Smooth muscle cell (in vitro differentiated cells): ENCODE data around the gene AMELX. TPM values are rescaled to one million over a fixed set of nuclear protein-coding genes. Genes with fewer than 3 reads are reported as not detected.

Source experiments
- DNase-seq: peaks from one replicate; lab custom pipeline; 2025; ENCODE audit not compliant: unreplicated experiment; lab: John Stamatoyannopoulos, UW
- H2AFZ ChIP-seq: fragments of 200-600 bp; sonication (generic); 2 replicates; pipeline ENCODE4 v1.6.0; 2016; ENCODE audit warnings: antibody characterized with exemption, low read depth, mild to moderate bottlenecking
- H3F3A ChIP-seq: fragments of 200-600 bp; sonication (generic); 2 replicates; pipeline ENCODE4 v1.6.0; 2017; ENCODE audit warnings: antibody characterized with exemption, low read depth
- H3K27ac ChIP-seq: fragments of 200-600 bp; sonication (generic); 2 replicates; pipeline ENCODE4 v1.5.1; 2016; ENCODE audit warnings: low read depth, mild to moderate bottlenecking
- H3K27me3 ChIP-seq: fragments of 200-600 bp; sonication (generic); 2 replicates; pipeline ENCODE4 v1.6.1; 2016; ENCODE audit warnings: low read depth, mild to moderate bottlenecking
- H3K36me3 ChIP-seq: fragments of 200-600 bp; sonication (generic); 2 replicates; pipeline ENCODE4 v1.5.1; 2016; ENCODE audit warnings: low read depth
- H3K4me1 ChIP-seq: fragments of 200-600 bp; sonication (generic); 2 replicates; pipeline ENCODE4 v1.5.1; 2016; ENCODE audit warnings: low read depth
- H3K4me2 ChIP-seq: fragments of 200-600 bp; sonication (generic); 2 replicates; pipeline ENCODE4 v1.6.0; 2016; ENCODE audit warnings: mild to moderate bottlenecking
- H3K4me3 ChIP-seq: fragments of 200-600 bp; sonication (generic); 2 replicates; pipeline ENCODE4 v1.5.1; 2016; ENCODE audit warnings: mild to moderate bottlenecking
- H3K79me2 ChIP-seq: fragments of 200-600 bp; sonication (generic); 2 replicates; pipeline ENCODE4 v1.6.0; 2016; ENCODE audit warnings: low read depth, mild to moderate bottlenecking
- H3K9ac ChIP-seq: fragments of 200-600 bp; sonication (generic); 2 replicates; pipeline ENCODE4 v1.6.0; 2016; ENCODE audit warnings: low read depth
- H3K9me3 ChIP-seq: fragments of 200-600 bp; sonication (generic); replicated peaks from 2 replicates; pipeline ENCODE4 v1.5.1; 2016; ENCODE audit warnings: low read depth
- H4K20me1 ChIP-seq: fragments of 200-600 bp; sonication (generic); 2 replicates; pipeline ENCODE4 v1.6.0; 2016; ENCODE audit warnings: low read depth
- WGBS: methylation state at CpG from one replicate; pipeline ENCODE4 v1.1.7; 2016; ENCODE audit warnings: low lambda C conversion rate; 5-methylcytosine and 5-hydroxymethylcytosine counted together
- polyA plus RNA-seq: library from polyadenylated mRNA; unstranded; fragments of >200 nt; fragmentation: Nextera tagmentation; extraction: Ambion mirVana; gene quantifications from 2 replicates; pipeline ENCODE4 v1.2.1, GENCODE V29; 2016
- total RNA-seq: library from RNA; depleted of rRNA; stranded (reverse); fragments of >200 nt; gene quantifications from 2 replicates; pipeline ENCODE4 v1.2.3, GENCODE V29; 2014
- TF ChIP-seq, protein P1 (sequence below): fragments of 200-600 bp; sonication (generic); IDR thresholded peaks from 2 replicates; pipeline ENCODE4 v1.5.1; 2017; ENCODE audit warnings: borderline replicate concordance, mild to moderate bottlenecking, antibody characterized with exemption; ENCODE audit not compliant: insufficient read depth, poor library complexity, severe bottlenecking

Gene AMELX
- total and polyA plus RNA-seq, 2 experiments from 2014 or later, result not detected

DNA sequence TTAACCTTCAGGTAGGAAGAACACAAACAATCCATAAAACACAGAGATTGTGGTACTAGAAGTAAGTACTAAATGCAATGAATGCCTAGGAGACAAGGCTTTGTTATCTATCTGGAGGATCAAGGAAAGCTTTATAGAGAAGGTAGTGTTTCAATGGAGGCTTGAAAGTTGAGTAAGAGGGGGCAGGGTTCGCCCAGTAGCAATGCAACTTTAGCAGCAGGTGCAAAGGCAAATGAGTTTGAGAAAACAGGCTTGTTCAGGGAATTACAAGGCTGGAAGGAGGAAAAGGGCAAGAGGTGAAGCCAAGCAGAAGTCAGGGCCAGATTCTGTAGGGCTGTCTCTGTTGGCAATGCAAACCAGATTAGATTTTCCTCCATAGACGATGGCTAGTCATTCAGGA is 35.5 kb upstream of the AMELX start:
- no peaks in the 10 kb centered on the region for H4K20me1 ChIP-seq
- WGBS, result 82% methylated on average over 2 of the region's 2 CpGs
- no peaks in the 10 kb centered on the region for H3K36me3 ChIP-seq
- H3K9ac ChIP-seq, result no peak overlapping the region
- no peak for DNase-seq
- no peaks in the 10 kb centered on the region for H3K27me3 ChIP-seq
- no peak overlapping the region for H3K4me2 ChIP-seq
- no peaks in the 10 kb centered on the region for H3K79me2 ChIP-seq
- H3K27ac ChIP-seq, result no peak overlapping the region
- H2AFZ ChIP-seq, result no peak overlapping the region
- TF ChIP-seq, protein P1, sequence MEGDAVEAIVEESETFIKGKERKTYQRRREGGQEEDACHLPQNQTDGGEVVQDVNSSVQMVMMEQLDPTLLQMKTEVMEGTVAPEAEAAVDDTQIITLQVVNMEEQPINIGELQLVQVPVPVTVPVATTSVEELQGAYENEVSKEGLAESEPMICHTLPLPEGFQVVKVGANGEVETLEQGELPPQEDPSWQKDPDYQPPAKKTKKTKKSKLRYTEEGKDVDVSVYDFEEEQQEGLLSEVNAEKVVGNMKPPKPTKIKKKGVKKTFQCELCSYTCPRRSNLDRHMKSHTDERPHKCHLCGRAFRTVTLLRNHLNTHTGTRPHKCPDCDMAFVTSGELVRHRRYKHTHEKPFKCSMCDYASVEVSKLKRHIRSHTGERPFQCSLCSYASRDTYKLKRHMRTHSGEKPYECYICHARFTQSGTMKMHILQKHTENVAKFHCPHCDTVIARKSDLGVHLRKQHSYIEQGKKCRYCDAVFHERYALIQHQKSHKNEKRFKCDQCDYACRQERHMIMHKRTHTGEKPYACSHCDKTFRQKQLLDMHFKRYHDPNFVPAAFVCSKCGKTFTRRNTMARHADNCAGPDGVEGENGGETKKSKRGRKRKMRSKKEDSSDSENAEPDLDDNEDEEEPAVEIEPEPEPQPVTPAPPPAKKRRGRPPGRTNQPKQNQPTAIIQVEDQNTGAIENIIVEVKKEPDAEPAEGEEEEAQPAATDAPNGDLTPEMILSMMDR, result no peak
- H3K9me3 ChIP-seq, result no peaks in the 10 kb centered on the region
- H3F3A ChIP-seq, result no peaks in the 10 kb centered on the region
- no peaks in the 10 kb centered on the region for H3K4me1 ChIP-seq
- no peak overlapping the region for H3K4me3 ChIP-seq

DNA sequence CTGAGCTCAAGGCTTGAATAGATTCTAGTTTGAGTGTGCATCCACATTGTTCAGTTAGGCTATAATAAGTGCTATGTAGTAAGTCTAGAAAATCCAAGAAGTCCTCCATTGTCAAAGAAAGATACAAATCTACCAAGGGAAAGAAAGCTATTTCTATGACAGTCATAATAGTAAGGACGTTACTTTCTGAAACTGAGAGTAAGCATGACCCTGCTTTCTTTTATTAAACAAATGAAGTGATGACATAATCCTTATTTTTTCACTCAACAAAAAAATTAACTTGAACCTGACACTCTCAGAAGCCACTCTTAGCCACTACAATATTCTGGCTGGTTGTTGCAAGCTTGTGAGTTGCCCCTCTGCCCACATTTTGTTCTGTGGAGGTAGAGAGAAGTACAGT is 33.8 kb upstream of the AMELX start:
- DNase-seq, result no peak
- Histone ChIP-seq H3K79me2 (no peaks in the 10 kb centered on the region), H3K9ac (no peak overlapping the region), H3K27me3 (no peaks in the 10 kb centered on the region), H3K27ac (no peak overlapping the region), H3K9me3 (no peaks in the 10 kb centered on the region), H3K4me2 (no peak overlapping the region), H3K4me1 (no peaks in the 10 kb centered on the region), H3K36me3 (no peaks in the 10 kb centered on the region), H4K20me1 (no peaks in the 10 kb centered on the region), H3F3A (no peaks in the 10 kb centered on the region), H3K4me3 (no peak overlapping the region), H2AFZ (no peak overlapping the region)
- TF ChIP-seq, protein P1, result no peak
- 60% methylated on average over 1 of the region's 1 CpG for WGBS

DNA sequence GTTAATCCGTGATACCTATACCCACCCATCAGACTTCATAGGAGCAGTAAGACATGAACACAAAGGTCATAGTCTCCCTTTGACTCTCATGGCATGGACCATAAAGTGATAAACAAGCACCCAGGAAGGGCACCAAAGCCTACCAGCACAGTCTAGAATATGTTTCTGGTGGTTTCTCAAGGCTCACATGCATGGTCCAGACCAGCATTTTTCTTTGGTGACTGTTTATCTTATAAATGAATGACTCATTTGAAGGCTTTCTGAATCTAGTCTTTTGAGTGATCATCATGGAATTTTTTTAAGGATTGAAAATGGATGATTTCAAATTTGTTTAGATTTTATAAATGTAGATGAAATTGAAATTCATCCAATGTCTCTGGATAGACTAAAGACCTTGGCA is 32.0 kb upstream of the AMELX start:
- H3K4me2 ChIP-seq, result no peak overlapping the region
- H3K79me2 ChIP-seq, result no peaks in the 10 kb centered on the region
- no peaks in the 10 kb centered on the region for H3F3A ChIP-seq
- H3K36me3 ChIP-seq, result no peaks in the 10 kb centered on the region
- 95% methylated on average over 1 of the region's 1 CpG for WGBS
- H3K9me3 ChIP-seq, result no peaks in the 10 kb centered on the region
- TF ChIP-seq, protein P1, result no peak
- H2AFZ ChIP-seq, result no peak overlapping the region
- no peak for DNase-seq
- no peaks in the 10 kb centered on the region for H3K4me1 ChIP-seq
- H3K4me3 ChIP-seq, result no peak overlapping the region
- H4K20me1 ChIP-seq, result no peaks in the 10 kb centered on the region
- no peak overlapping the region for H3K9ac ChIP-seq
- no peaks in the 10 kb centered on the region for H3K27me3 ChIP-seq
- no peak overlapping the region for H3K27ac ChIP-seq

DNA sequence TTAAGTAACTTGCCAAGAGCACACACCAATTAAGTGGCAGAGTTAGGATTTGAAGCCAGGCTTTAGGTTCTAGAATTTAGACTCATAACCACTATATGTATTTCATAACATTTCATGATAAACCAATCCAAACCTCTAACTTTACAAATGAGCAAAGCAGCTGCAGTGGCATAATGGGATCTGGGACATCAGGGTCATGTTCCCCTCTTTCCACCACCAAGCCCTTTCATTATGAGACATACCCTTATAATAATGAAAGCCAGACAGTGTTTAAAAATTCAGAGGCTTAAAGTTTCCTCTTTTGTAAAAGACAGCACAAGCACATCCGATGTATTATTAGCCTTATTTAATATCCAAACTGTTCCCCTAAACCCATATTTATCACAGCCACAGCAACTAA is 28.3 kb upstream of the AMELX start:
- Histone ChIP-seq H3K27me3 (no peaks in the 10 kb centered on the region), H3K9ac (no peak overlapping the region), H3K36me3 (no peaks in the 10 kb centered on the region), H3K4me2 (no peak overlapping the region), H3K4me1 (no peaks in the 10 kb centered on the region), H3K4me3 (no peak overlapping the region), H4K20me1 (no peaks in the 10 kb centered on the region), H3K9me3 (no peaks in the 10 kb centered on the region), H3K27ac (no peak overlapping the region), H3F3A (no peaks in the 10 kb centered on the region), H2AFZ (no peak overlapping the region), H3K79me2 (no peaks in the 10 kb centered on the region)
- DNase-seq, result no peak
- 59% methylated on average over 1 of the region's 1 CpG for WGBS
- TF ChIP-seq, protein P1, result no peak
